HG02870 (cell line): ENCODE data around the gene SLC6A3.
"Not testable (repeated sequence)": the region's sequence is repeated elsewhere in the genome, so short reads cannot be mapped to it uniquely, and the experiment has no call there.

ENCODE experiments used
- ATAC-seq: cut with Tn5 transposase; IDR thresholded peaks from one replicate; pipeline ENCODE4 v1.9.1; 2021; ENCODE audit warnings: mild to moderate bottlenecking, moderate library complexity; ENCODE audit not compliant: unreplicated experiment

The SLC6A3 gene

DNA sequence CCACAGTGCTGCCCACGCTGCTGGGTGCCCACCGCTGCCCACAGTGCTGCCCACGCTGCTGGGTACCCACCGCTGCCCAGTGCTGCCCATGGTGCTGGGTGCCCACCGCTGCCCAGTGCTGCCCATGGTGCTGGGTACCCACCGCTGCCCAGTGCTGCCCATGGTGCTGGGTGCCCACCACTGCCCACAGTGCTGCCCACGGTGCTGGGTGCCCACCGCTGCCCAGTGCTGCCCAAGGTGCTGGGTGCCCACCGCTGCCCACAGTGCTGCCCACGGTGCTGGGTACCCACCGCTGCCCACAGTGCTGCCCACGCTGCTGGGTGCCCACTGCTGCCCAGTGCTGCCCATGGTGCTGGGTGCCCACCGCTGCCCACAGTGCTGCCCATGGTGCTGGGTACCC is 22.7 kb downstream of the SLC6A3 start:
- ATAC-seq = not testable (repeated sequence)

DNA sequence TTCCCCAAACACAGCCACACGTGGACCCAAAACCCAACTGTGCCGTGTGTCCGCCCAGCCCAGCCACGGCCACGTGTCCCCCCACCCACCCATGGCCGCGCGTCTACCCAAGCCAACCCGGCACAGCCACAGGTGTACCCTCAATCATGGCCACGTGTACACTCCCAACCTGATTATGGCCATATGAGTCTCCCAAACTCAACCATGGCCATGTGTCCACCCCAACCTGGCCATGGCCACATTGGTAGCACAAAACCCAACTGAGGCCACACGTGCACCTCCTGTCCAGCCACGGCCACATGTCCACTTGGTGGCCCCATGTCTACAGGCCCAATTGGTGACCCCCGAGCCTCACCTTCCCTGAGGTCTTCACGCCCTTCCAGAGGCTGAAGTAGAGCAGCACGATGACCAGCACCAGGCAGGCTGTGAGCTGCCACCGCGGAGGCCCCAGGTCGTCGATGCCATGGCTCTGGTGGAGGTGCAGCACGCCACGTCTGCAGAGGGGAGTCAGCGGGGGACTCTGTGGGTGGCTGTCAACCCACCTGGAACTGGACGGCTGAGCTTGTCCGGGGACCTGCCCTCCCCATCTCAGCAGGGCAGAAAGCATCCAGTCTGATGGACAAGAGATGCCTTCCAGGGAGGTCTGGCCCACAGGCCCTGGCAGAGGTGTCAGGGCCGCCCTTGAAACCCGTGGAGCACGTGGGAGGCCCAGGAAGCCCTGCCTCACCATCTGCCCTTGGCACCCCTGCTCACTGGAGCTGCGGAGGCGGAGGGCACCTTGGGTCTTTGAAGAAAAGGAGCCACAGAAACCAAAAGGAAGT is 23.5 kb downstream of the SLC6A3 start:
- no peak for ATAC-seq

DNA sequence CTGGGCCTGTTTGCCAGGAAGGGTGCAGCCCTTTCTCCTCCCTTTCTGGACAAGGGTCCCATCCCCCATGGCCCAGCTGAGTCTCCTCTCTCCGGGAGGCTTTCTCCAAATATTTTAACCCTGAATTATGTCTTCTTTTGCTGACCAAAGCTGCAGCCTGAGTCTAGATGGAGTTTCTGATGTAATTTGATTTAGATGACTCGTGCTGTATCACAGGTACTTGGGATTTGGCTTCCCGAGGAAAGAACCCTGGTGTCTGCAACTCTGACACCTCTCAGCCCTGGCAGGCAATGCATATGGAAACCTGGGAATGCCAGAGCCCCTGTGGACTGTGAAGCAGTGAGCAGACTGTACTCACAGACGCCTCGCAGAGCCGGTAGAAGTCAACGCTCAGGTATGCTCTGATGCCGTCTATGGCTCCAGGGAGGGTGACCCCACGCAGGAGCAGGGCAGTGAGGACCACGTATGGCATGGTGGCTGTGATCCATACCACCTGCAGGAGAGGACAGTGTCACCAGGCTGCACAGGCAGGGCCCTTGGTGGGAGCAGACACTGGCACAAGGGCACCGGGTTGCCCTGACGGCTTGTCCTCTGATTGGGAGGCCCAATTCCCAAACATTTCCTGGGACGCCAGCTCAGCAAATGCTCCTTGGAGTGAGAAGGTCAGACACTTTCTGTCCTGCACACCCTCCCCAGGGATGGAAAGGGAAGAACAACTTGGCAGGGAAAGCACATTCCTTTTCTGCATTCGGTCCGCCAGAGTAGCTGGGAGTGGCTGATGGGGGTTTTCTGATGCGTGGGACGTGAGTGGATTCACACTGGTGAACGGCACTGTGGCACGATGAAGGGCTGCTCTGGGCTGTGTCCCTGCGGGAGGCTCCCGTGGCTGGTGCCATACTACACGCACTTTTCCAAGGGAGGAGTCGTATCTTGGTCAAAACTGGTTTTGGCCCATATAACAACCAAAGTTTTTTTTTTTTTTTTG is 24.7 kb downstream of the SLC6A3 start:
- no peak for ATAC-seq

DNA sequence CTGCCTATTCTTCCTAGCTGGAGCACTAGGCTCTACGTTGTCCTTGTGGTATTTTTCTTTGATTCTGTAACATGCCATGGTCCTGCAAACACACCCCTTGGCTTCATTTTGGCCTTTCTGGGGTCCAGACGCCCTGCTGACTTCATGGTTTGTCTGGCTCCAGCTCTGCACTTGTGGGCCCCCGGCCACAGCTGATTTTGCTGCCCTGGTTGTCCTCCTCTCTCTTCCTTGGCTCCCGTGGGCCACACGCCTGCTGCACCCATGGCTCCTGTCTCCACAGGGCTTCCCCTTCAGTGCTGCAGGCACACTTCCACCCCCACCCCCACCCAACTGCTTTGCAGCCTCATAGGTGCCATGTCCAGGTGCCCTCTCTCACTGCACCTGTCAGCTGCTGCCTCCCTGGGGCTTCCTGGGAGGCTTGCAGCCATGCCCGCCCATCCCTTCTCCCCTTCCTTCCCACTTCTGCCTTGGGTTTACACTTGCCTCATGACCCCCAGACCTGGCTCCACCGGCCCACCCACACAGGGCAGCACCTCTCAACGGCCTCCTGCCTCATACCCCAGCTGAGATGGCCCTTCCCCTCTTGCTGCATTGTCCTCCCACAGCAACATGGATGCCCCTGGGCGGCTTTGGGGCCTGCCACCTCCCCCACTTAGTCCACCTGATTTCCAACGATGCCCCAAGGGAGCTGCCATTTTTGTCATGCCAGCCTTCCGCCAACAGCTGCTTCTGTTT is 25.6 kb downstream of the SLC6A3 start:
- no peak for ATAC-seq

DNA sequence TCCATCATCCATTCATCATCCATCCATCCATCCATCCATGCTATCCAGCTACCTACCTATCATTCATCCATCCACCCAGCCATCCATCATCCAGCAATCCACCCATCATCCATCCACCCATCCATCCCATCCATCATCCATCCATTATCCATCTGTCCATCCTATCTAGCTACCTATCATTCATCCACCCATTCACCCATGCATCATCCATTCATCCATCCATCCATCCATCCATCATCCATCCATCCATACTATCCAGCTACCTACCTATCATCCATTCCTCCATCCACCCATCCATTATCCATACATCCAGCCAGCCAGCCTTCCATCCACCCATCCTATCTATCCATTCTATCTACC is 26.3 kb downstream of the SLC6A3 start:
- no peak for ATAC-seq

DNA sequence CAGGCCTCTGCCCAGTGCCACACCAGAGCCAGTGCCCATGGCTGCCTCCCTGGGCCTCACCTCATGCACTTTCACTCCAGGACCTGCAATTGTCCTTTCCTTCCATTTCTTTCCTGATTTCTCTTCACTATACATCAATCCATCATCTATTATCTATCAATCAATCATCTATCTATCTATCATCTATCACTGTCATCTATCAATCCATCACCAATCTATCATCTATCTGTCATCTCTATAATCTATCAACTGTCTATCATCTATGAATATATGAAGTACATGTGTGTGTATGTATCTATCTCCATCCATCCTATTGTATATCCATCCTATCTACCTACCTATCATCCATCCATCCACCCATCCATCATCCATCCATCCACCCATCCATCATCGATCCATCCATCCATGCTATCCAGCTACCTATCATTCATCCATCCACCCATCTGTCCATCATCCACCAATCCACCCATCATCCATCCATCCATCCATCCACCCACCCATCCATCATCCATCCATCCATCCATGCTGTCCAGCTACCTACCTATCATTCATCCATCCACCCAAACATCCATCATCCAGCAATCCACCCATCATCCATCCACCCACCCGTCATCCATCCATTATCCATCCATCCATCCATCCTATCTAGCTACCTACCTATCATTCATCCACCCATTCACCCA is 26.9 kb downstream of the SLC6A3 start:
- ATAC-seq = no peak

DNA sequence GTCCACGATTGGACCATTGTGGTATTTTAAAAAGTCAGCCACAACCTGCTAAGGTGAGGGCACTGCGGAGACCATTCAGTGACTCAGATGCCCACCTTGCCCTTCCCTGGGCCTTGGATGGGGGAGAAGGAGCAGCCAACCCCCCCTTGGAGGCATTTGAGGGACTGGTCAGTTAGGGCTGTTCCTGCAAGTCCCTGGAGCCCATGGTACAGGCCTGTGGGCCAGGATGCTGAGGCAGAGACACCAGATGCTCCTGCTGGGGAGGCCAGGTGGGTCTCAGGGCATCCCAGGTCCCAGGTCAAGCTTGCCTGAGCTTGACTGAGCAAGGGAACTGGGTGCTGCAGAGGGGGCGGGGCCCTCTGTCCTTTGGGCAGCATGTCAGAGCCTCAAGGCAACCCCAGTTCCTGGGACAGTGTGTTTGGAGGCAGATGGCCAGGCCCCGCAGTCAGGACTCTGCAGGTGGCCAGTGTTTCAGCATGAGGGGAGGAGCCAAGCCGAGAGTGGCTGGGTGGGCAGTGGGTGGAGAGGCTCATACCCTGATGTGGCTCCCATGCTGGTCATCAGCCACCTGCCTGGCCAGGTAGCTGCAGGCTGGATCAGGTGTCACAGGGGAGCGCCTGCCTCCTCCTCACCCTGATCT is 27.5 kb downstream of the SLC6A3 start:
- no peak for ATAC-seq

DNA sequence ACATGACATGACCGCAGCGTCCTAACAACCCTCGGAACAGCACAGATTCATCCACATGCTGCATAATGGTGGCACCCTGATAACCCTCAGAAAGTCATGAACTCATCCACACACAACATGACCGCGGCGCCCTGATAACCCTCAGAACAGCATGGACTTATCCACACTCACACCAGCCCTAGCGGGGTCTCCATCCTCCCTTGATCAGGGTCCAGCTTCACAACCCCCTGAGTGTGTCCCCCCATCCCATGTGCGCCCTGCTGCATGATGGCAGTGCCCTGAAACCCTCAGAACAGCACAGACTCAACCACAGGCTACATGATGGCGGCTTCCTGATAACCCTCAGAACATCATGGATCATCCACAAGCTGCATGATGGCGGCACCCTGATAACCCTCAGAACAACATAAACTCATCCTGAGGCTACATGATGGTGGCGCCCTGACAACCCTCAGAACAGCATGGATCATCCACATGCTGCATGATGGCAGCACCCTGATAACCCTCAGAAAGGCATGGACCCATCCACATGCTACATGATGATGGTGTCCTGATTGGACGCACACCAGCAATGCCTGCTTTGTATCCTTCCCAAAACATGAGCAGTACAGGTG is 28.3 kb downstream of the SLC6A3 start:
- ATAC-seq = no peak

DNA sequence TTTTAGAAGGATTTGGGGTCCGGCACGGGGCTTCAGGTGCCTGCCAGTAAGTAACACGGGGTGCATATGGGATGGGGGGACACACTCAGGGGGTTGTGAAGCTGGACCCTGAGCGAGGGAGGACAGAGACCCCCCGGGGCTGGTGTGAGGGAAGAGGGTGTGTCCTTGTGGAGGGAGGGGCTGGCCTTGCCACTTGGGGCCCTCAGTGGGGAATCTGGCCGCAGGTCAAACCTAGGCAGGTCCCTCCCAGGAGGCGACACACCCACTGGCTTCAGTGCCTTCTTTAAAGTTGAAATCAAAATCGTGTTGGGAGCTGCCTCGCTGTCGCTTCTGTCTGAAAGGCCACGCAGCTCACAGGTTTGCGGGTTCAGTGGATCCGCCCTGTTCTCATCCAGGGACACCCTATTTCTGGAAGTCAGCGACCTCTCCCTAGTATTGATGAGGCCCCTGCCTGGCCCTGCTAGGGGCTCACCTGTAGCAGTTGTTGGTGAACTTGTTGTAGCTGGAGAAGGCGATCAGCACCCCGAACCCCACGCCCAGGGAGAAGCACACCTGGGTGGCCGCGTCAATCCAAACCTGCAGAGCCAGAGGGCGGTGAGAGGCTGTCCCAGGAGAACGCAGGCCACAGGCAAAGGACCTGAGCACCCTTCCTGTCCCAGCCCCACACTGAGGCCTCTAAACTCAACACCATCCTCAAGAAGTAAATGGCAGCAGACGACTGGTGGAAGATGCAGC is 29.4 kb downstream of the SLC6A3 start:
- ATAC-seq = no peak

DNA sequence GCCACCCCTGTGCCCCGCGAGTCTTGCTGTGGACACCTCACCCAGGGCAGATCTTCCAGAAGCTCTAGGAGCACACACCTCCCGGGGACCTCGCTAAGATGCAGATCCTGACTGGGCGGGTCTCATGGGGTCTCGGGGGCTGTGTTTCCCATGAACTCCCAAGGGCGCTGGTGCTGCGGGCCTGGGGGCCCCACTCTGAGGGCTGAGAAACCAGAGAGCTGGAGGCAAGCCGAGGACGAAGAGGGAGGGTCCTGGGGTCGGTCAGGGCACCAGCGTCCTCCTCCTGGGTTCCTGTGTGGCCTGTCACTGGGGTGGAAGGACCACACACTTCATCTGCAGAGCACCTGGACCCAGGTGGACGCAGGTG is 30.2 kb downstream of the SLC6A3 start:
- no peak for ATAC-seq

DNA sequence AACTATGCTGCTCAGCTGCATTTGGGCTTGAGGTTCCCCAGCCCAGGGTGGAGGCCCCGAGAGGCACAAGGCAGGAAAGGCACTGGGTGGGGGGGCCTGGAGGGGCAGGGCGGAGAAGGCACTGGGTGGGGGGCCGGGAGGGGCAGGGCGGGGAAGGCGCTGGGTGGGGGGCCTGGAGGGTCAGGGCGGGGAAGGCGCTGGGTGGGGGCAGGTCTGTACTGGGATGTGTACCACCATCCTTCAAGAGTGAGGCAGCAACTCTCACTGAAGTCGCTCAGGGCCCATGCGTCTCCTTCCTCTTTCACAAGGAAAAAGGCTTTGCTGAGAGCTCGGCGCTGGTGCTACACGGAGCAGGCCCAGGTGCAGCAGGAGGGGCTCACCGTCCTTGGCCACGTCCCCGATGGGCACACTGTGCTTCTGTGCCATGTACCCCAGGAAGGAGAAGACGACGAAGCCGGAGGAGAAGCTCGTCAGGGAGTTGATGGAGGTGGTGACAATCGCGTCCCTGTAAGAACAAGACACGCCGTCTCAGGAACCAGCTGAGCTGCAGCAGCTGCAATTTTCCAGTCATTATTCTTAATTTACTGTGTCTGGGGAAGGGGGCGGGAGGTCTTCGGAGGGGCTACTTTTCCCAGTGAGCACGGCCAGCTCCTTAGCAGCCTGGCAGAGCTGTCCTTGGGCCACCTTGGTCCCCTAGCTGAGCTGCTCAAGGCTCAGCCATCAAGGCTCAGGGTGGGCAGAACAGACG is 30.8 kb downstream of the SLC6A3 start:
- ATAC-seq = no peak

DNA sequence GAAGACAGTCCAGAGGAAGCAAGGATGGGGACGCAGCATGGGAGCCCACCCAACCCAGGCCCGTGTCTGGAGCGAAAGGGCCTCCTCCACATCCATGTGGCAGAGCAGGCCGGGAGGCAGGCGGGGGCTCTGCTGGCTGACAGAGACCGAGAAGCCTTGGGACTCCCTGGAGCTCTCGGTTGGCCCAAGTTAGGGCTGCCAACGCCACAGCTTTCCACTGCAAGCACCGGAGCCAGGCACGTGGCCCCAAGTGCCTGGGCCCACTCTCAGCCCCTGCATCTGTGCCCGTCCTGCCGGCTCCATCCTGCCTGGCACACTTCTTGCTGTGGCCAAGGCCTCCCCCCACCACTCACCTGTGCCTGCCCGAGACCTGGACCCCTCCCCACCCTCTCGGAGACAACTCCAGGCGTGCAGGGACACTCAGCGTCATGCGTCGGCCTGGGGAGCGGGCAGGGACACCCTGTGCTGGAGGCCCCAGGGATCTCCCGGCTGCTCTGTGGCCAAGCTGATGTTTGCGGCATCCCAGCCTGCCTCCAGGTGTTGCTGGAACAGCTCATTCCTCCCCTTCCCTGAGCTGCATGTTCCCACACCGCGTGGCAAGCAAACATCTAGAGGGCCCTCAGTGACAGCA is 31.5 kb downstream of the SLC6A3 start:
- no peak for ATAC-seq

DNA sequence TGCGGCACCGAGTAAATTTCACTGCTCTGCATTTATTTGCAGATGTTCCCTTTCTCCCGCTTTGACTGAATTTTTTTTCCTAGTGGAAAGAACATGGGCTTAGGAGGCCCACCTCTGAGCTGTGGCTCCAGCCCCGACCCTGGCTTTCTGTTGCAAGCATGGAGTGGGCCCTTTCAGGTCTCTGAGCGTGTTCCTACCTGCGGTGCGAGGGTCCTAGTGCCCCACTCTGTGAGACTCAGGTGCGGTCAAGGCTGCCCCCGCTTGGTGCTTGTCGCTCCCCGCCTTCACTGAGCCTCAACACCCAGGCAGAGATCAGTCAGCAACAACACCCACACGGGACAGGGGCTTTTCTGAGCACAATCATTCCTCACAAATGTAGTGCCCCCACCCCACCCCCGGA is 32.0 kb downstream of the SLC6A3 start:
- no peak for ATAC-seq

DNA sequence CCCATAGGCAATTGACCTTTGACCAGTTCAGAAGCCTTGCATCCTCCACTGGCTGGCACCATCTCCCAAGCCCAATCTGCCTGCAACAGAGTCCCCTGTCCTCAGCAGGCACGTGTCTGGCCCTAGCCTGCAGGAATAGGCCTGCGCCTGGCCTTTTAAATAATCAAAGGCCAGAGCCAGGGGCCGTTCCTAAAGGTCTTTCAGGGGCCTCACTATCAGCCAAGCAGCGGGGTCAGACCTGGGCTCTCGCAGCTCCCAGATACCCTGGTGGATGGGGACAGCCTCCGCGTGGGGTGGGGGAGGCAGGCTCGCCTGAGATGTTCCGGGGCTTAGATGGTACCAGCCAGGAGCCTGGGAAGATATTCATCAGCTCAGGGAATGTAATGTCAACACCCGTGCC is 32.6 kb downstream of the SLC6A3 start:
- no peak for ATAC-seq

DNA sequence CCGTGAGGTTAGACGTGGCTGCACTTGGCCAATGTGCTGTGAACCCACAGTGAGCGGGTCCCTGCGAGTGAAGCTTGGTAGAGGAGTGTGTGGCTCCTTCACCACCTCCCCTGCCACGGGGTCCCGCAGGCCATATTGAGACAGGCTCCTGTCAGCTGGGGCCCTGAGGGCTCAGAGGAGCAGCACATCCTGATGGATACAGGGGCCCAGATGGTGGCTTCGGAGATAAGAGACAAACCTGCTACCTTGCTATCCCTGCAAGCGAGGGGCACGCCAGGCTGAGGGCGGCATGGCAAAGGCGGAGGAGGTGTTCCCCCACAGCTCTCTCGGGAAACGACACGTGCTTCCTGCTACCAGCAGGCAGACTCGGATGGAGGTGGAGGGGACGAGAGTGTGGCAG is 33.1 kb downstream of the SLC6A3 start:
- ATAC-seq = no peak

DNA sequence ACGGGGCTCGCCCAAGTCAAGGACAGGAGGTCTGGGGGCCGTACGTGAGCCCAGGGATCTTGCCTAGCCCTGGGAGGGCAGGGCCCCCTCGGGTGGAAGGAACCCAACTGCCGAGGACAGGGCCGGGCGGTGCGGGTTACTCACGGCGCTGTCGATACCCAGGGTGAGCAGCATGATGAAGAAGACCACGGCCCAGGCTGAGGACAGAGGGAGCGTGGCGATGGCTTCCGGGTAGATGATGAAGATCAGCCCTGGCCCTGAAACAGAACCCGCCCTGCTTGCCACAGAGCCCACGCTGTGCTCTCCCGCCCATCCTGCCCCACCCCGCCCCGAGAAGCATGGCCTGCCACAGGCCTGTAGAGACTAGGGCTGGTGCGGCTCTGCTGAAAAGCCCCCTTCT is 34.1 kb downstream of the SLC6A3 start:
- no peak for ATAC-seq

DNA sequence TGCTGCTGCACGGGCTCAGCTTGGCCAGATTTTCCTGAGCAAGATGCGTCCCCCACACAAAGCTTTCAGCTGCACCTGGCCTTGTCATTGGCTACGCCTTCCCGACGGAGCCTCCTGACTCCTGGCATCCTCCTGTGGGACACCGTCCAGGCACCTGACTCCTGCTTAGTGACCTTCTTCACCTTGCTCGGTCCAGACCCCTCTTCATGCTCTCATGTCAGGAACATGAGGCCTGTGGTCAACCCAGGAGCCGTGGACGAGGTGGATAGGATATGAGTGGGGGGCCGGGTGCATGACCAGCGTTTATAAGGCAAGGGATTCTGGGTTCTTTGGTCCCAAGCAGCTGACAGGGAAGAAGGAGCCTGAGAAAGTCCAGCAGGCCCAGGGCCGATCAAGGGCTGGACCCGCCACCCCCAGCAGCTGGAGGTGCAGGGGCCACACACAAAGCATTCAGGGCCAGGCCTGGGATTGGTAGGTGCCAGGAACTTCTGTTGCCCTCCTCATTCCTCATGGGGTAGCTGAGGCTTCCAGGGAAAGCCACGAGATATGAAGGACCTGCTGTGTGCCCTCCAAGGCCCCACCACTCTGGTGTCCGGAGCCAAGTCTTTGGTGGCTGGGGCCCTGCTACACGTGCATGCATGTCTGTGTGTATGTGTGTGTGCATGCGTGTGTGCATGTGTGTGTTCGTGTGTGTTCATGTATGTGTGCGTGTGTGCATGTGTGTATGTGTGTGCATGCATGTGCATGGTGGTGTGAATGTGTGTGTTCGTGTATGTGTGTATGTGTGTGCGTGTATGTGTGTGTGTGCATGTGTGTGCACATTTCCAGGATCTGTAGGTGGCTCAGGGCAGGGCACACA is 34.9 kb downstream of the SLC6A3 start:
- ATAC-seq = no peak
